ENCODE results near the gene MYO7B. TPM values are rescaled to one million over a fixed set of nuclear protein-coding genes. Genes with fewer than 3 reads are reported as not detected.
A peak's percentile ranks its signal among the peaks of the same experiment; 100 is the strongest.

MYO7B gene
- total RNA-seq, 1 donor, result under 0.01 TPM

DNA sequence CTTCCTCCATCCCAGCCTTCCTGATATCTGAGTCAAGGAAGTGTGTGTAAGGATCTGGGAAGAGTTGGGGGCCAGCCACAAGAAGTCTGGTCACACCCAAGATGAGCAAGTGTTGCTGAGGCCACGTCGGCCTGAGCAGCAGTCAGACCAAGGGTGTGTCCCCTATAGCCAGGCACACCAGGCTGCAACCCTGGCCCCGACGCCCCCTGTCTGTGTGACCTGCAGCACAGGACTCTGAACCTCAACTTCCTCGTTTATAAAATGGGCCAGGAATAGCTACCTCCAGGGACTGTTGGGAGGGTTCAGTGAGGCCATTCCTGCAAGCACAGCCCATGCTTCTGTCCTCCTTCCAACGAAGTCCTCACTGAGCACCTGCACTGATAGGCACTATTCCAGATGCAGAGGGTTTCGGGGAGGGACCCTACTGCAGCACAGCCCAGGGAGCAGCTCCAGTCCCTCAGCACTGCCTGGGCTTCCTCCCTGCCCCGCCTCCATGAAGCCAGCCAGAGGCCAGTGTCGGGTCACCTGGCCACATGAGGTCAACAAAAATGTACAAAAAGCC lies 126.5 kb downstream of the MYO7B start:
- Histone ChIP-seq H3K4me2 (ENCODE audit: insufficient read depth, low read length) (no peak overlapping the region), H3K36me3 (ENCODE audit: insufficient read depth, low read length) (no peaks in the 10 kb centered on the region), H2AFZ (ENCODE audit: low read length) (no peak overlapping the region), H3K4me3 (ENCODE audit: insufficient read depth, low read length) (no peak overlapping the region), H3K27ac (ENCODE audit: low read depth, low read length) (no peak overlapping the region), H3K27me3 (ENCODE audit: insufficient read depth, low read length) (peaks cover 41% of the 10 kb centered on the region), H4K20me1 (ENCODE audit: insufficient read depth, low read length) (peaks cover 4% of the 10 kb centered on the region), H3K79me2 (ENCODE audit: insufficient read depth, low read length) (no peaks in the 10 kb centered on the region), H3K9me3 (ENCODE audit: low read depth, low read length) (no peaks in the 10 kb centered on the region), H3K4me1 (ENCODE audit: insufficient read depth, low read length) (no peaks in the 10 kb centered on the region)
- DNase-seq (ENCODE audit: insufficient read length, low spot score, missing footprints), result peak; percentile 97
- TF ChIP-seq, protein P1, sequence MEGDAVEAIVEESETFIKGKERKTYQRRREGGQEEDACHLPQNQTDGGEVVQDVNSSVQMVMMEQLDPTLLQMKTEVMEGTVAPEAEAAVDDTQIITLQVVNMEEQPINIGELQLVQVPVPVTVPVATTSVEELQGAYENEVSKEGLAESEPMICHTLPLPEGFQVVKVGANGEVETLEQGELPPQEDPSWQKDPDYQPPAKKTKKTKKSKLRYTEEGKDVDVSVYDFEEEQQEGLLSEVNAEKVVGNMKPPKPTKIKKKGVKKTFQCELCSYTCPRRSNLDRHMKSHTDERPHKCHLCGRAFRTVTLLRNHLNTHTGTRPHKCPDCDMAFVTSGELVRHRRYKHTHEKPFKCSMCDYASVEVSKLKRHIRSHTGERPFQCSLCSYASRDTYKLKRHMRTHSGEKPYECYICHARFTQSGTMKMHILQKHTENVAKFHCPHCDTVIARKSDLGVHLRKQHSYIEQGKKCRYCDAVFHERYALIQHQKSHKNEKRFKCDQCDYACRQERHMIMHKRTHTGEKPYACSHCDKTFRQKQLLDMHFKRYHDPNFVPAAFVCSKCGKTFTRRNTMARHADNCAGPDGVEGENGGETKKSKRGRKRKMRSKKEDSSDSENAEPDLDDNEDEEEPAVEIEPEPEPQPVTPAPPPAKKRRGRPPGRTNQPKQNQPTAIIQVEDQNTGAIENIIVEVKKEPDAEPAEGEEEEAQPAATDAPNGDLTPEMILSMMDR (IDR thresholded peaks at IDR 0.05; ENCODE audit: extremely low read depth, low read depth, low read length), result no peak

DNA sequence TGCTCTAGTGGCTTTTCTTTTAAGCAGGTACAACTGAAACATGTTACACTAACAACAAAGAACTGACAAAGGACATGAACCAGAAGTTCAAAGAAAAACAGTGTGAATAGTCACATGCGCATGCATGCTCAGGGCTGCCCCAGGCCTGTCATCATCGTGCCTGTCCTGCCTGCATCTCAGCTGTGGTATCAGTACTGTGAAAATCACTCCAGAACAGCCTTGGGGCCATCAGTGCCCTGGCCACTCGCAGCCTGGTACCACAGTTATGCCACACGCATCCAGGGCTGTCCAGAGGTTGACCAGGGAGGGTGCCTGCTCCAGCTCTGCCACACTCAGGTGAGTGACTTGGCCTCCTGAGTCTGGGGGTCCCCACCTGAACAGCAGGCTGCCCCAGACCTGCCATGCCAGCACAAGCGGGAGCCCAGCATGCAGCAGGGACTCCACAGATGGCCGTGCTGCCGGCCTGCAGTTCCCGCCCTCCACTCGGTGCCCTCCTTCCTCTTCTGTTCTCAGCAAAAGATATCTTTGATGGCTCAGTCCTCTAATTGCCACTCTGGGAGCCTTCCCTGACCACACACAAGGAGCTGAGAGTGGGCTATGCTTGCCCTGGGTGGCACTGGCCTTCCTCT lies 127.6 kb downstream of the MYO7B start:
- H4K20me1 ChIP-seq (ENCODE audit: insufficient read depth, low read length), result peaks cover 4% of the 10 kb centered on the region
- no peaks in the 10 kb centered on the region for H3K9me3 ChIP-seq (ENCODE audit: low read depth, low read length)
- peak; percentile 90 for DNase-seq (ENCODE audit: insufficient read length, low spot score, missing footprints)
- H3K4me2 ChIP-seq (ENCODE audit: insufficient read depth, low read length), result no peak overlapping the region
- H3K27me3 ChIP-seq (ENCODE audit: insufficient read depth, low read length), result peaks cover 49% of the 10 kb centered on the region
- H3K4me3 ChIP-seq (ENCODE audit: insufficient read depth, low read length), result no peak overlapping the region
- TF ChIP-seq, protein P1 (IDR thresholded peaks at IDR 0.05; ENCODE audit: extremely low read depth, low read depth, low read length), result no peak
- H3K79me2 ChIP-seq (ENCODE audit: insufficient read depth, low read length), result no peaks in the 10 kb centered on the region
- no peak overlapping the region for H2AFZ ChIP-seq (ENCODE audit: low read length)
- no peaks in the 10 kb centered on the region for H3K4me1 ChIP-seq (ENCODE audit: insufficient read depth, low read length)
- H3K27ac ChIP-seq (ENCODE audit: low read depth, low read length), result no peak overlapping the region
- H3K36me3 ChIP-seq (ENCODE audit: insufficient read depth, low read length), result no peaks in the 10 kb centered on the region

DNA sequence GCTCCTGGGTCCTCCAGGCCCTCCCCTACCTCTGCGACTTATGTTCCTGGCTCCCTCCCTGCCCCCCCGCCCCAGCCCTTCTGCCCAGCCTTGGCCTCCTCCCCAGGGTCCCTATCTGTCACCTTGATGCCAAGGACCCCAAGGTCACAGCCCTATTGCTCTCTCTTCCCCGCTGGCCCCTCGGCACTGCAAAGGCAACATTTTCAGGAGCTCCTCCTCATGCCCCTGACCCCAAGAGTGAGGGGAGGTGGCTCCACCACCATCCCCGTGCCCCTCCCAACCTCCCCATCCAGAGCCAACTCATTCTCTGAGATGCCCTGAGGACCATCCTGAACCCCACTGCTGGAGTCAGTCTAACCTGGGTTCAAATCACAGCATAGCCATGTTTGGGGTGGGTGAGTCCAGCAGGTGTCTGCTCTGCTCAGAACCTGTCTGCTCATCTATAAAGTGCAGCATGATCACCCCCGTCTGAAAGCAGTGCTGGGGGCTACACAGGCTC lies 128.1 kb downstream of the MYO7B start:
- no peaks in the 10 kb centered on the region for H3K36me3 ChIP-seq (ENCODE audit: insufficient read depth, low read length)
- no peaks in the 10 kb centered on the region for H3K79me2 ChIP-seq (ENCODE audit: insufficient read depth, low read length)
- H2AFZ ChIP-seq (ENCODE audit: low read length), result no peak overlapping the region
- H4K20me1 ChIP-seq (ENCODE audit: insufficient read depth, low read length), result peaks cover 4% of the 10 kb centered on the region
- DNase-seq (ENCODE audit: insufficient read length, low spot score, missing footprints), result peak; percentile 44
- H3K4me3 ChIP-seq (ENCODE audit: insufficient read depth, low read length), result no peak overlapping the region
- no peaks in the 10 kb centered on the region for H3K4me1 ChIP-seq (ENCODE audit: insufficient read depth, low read length)
- TF ChIP-seq, protein P1 (IDR thresholded peaks at IDR 0.05; ENCODE audit: extremely low read depth, low read depth, low read length), result no peak
- H3K27ac ChIP-seq (ENCODE audit: low read depth, low read length), result no peak overlapping the region
- no peak overlapping the region for H3K4me2 ChIP-seq (ENCODE audit: insufficient read depth, low read length)
- no peaks in the 10 kb centered on the region for H3K9me3 ChIP-seq (ENCODE audit: low read depth, low read length)
- H3K27me3 ChIP-seq (ENCODE audit: insufficient read depth, low read length), result peaks cover 49% of the 10 kb centered on the region

DNA sequence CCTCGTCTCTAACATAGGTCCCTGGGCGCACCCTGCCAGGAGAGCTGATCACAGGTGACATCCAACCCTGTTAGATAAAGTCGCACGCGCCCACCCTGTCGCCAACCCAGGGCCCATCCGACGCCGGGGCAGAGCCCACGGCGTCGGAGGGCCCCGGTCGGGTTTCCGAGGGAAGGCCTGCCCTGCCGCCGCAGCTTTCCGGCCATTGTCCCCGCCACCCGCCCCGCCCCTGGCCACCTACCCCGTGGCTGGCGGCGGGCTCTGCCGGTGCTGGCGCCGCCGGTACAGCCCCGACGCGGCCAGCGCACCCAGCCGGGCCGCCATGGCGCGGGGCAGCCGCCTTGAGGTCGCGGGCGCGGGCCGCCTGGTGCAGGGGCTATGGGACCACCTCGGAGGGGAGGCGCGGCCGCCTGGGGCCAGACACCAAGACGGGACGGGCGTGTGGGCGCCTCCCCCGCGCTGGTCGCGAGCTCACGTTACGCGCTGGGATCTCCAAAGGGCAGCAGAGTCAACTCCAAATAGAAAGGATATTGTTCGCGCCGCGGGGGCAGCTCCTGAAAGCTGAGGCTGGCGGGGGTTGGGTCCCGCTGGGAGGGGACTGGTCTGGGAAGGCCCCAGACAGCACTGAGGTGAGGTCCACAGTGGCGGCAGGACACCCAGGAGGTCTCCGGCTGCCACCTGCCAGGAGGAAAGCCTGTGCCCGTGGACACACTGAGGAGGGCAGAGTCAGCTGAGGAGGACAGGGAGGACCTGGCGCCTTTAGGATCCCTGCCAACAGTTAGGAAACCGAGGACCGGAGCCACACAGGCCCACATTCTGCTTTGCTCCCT lies 128.8 kb downstream of the MYO7B start:
- no peaks in the 10 kb centered on the region for H3K79me2 ChIP-seq (ENCODE audit: insufficient read depth, low read length)

More for the DNA sequence above, 128.8 kb downstream of the MYO7B start:
- Histone ChIP-seq H3K9me3 (ENCODE audit: low read depth, low read length) (no peaks in the 10 kb centered on the region), H3K4me2 (ENCODE audit: insufficient read depth, low read length) (peak overlapping the region; percentile 51), H3K27me3 (ENCODE audit: insufficient read depth, low read length) (peaks cover 49% of the 10 kb centered on the region), H3K4me3 (ENCODE audit: insufficient read depth, low read length) (peak overlapping the region; percentile 35), H3K27ac (ENCODE audit: low read depth, low read length) (no peak overlapping the region), H4K20me1 (ENCODE audit: insufficient read depth, low read length) (peaks cover 4% of the 10 kb centered on the region), H3K36me3 (ENCODE audit: insufficient read depth, low read length) (no peaks in the 10 kb centered on the region), H3K4me1 (ENCODE audit: insufficient read depth, low read length) (no peaks in the 10 kb centered on the region), H2AFZ (ENCODE audit: low read length) (no peak overlapping the region)
- TF ChIP-seq, protein P1 (IDR thresholded peaks at IDR 0.05; ENCODE audit: extremely low read depth, low read depth, low read length), result no peak
- peak; percentile 90 for DNase-seq (ENCODE audit: insufficient read length, low spot score, missing footprints)
